HG03457 (cell line): ENCODE results near the gene CLEC16A.
"Not testable (repeated sequence)": the region's sequence is repeated elsewhere in the genome, so short reads cannot be mapped to it uniquely, and the experiment has no call there.

Experiments used
- ATAC-seq: cut with Tn5 transposase; IDR thresholded peaks from one replicate; pipeline ENCODE4 v1.9.1; 2021; ENCODE audit warnings: moderate number of reproducible peaks; ENCODE audit not compliant: unreplicated experiment

Gene CLEC16A

DNA sequence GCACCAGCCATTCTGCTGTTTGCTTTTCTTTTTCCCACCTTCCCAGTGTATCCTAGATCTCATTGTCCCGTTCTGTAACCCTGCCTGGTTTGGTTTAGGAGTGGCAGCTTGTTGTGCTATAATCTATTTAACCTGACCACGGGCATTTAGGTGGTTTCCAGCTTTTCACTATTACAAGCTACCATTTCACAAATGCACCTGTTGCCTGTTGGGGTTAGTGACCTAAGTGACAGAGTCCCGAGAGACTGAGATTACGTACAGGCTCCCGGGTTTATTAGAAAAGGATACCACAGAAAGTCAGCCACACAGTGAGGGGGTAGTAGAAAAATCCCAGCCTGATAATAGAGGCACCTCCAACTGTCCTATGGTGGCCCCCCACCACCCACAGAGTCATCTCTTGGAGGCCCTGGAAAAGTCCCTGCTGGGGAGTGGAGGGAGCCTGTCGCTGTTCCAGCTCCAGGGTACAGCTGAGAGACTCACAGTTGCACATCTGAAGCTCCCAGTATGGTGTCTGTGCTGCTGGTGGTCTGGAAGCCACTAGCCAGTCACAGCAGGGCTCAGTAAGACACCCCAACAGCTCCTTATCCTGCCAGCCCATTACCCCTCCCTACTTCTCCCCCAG is 21.2 kb downstream of the CLEC16A start:
- ATAC-seq, result peak; percentile 60

DNA sequence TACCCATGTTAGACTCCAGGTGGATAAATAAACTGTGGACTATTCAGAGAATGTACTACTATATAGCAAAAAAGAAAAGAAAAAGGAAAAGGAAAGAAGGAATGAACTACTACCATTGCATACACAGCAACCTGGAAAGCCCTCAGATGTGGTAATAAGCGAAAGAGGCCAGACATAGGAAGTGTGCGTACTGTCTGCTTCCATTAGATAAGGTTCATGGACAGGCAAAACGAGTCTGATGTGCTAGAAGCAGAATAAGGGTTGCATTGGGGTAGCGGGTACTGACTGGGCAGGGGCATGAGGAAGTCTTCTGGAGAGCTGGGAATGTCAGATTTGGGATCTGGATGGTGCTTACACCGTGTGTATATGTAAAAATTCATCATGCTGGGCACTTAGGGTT is 21.8 kb downstream of the CLEC16A start:
- no peak for ATAC-seq

DNA sequence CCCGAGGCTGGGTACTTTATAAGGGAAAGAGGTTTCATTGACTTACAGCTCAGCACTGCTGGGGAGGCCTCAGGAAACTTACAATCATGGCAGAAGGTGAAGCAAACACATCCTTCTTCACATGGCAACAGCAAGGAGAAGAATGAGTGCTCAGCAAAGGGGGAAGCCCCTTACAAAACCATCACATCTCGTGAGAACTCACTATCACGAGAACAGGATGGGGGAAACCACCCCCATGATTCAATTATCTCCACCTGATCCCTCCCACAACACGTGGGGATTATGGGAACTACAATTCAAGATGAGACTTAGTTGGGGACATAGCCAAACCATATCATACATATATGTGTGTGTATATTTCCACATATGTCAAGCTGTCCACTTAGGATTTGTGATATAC is 22.2 kb downstream of the CLEC16A start:
- ATAC-seq, result not testable (repeated sequence)

DNA sequence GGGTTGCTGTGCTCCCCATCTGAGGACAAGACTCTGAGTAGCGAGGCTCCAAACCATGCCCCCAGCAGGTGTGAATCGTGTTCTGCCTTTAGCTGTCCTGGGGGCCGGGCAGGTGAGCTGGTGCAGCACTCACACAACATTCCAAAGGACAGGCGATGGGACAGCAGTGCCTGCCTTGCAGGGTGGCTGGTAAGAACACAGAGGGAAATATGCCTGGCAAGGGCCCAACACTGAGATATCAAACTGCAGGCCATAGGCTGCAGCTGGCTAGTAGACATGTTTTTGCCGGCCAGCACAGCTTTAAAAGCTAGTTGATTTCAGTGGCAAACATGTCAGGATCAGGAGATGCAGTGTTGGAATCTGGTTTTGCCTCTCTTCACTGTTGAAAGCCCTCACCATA is 23.6 kb downstream of the CLEC16A start:
- ATAC-seq, result no peak

DNA sequence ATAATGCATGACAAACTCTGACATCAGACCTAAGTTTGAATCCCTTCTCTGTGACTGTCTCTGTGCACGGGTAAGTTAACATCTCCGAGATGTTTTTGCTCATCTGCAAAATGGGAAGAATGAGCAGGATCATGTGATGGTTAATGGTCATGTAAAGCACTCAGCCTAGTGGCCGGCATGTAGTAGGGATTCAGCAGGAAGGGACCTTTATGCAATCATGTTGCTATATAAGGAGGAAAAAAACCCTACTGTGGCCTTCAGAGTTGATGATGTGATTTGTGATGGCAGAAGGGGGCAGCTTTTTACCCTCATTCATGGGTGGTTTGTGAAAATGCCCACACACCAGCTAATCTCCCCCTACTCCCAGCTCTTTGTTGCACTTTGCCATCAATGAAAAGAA is 24.1 kb downstream of the CLEC16A start:
- no peak for ATAC-seq

DNA sequence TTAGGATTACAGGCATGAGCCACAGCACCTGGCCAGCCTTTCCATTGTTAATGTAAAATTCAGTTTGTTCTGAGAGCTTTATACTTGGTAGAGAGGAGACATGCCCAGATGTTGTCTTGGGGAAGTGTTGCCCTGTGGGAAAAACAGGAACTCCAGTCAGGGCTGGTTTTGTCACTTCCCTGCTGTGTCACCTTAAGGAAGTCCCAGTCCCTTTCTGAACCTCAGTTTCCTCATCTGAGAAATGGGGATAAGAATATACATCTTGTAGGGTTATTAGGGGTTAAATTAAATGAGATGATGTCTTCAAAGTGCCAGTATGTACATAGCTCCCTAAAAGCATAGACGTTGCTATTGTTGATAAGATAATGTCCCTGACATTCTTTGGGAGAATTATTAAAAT is 25.3 kb downstream of the CLEC16A start:
- ATAC-seq, result no peak

DNA sequence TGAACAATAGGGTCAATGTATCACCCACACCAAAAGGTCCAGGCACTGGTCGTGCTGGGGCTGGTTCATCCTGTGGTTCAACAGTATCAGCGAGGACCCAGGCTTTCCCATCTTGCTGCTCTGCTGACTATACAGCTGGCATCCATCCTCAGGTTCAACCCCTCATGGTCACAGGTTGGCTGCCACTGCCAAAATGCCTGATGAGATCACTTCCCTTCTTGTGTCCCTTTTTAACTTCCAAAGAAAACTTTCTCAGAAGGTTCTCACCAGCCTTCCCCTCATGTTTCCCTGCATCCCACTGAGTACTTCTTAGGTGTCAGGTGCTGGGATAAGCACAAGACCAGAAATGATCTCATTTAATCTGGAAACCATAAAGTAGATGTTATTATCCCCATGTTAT is 25.7 kb downstream of the CLEC16A start:
- no peak for ATAC-seq

DNA sequence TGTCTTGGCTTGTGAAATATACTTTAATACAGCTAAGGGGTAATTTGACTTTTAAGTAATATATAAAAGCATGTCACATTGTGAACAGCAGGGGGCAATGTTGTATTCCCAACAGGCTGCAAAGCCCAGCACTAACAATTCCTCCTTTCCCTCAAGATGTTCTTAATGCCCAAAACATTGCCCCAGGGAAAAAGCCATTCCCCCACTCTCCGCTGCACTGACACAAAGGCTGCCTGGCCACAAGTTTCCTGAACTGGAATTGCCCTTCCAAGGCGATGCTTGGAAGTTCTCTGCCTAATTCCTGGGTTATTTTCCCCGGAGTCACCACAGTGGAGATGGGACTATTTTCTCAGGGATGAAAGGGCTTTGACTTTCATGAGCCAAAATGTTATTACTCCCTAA is 27.2 kb downstream of the CLEC16A start:
- ATAC-seq, result no peak

DNA sequence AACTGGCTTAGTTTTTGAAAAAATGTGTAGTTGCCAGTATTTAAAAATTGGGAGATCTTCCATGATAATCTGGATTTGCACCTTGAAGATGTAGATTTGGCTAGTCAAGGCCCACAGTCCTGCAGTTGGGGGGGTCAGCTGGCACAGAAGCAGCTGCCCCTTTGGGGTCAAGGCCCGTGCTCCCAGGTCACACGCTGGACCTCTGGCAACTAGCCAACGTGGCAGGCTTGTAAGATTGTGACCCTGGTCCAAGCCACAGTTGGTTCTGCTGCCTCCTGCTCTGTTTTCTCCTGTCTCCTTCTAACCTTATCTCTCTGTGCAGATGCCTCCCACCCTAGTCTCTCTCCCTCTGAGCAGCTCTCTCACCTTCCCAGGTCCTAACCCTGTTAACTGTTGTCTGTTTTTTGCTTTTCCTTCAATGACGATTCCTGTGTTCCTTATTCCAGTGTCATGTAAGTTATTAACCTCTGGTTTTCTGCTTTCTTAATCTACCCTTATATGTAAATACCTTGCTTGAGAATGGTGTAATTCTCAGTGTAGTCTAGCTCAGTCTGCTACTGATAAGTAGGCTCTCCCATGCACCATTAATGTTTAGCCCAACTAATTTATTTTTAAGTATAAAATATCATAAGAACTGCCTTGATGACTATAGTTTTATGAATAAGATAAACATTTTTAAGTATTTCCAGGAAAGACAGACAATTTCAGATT is 27.9 kb downstream of the CLEC16A start:
- ATAC-seq, result no peak

DNA sequence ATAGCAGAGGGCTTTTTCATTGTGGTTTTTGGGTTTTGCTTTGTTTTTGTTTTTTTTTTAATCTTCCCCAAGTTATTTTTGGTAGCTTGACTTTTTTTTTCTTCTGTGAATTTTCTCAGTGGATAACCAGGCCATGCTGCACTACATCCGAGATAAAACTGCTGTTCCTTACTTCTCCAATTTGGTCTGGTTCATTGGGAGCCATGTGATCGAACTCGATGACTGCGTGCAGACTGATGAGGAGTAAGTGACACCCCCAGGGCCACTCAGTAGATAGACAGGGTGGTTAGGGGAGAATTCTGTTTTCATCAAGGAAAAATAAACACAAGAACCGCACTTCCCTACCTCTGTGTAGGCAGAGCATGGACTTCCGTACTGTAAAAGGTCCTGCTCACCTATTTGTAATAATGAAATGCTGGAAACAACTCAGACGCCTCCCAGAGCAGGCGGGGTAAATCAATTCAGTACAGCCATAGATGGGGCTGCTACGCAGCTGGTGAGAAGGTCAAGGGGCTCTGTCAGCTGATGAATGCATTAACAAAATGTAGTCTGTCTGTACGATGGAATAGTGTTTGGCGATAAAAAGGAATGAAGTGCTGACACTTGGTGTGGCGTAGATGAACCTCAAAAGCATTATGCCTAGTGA is 28.6 kb downstream of the CLEC16A start:
- no peak for ATAC-seq

DNA sequence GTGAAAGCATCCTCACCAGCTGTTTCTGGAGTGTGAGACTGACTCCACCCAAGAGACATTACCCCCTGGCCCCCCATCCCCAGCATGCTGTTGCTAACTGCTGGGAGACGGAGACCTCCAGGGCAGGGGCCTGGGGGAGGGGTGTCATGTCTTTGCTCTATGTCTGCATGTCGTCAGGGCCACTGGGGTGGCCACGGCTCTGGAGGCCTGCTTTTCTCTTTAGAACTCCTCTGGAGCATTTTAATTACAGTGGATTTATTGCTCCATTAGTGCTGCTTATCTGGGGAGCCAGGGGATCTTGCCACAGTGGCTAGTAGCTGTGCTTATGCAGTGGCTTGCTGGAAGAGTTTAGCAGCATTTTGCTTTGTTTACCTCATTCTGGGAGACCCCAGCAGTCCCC is 32.3 kb downstream of the CLEC16A start:
- ATAC-seq, result no peak

DNA sequence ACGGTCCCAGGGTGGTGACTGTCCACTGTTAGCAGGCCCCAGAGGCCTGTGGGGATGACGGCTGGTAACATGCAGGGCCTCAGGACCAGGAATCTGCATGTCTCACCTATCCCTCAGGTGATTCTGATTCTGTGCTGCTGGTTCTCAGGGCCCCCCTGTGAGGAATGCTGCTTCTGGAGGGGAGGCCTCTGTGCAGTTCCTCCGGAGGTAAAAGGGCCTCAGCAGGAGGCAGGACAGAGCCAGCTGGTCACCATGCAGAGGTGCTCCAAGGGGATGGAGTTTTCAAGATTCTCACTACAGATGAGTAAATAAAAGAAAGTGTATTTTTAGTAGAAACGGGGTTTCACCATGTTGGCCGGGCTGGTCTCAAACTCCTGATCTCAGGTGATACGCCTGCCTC is 33.8 kb downstream of the CLEC16A start:
- no peak for ATAC-seq

DNA sequence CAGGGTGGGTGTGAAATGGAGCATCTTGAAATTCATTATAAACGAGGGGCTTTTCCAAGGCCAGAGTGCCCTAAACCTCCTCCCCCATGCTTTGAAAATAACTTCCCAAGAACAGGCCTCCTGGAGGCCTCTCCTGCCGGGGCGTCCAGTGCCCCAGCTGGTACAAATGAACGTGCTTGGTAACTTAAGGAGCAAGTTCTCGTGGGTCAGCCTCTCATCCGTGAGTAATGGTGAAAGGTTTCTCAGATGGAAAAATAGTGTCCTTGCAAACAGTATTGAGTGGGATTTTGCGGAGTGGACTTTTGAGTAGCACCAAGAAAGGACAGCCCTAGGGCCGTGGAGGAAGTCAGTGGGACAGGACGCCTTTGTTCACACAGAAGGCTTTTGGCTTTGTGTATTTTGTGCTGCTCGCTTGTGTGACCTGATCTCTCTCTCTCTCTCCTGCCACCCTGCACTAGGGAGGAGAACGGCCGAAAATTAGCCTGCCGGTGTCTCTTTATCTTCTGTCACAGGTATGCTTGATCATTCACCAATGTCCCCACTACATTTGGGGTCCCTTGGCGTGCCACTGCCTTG is 34.6 kb downstream of the CLEC16A start:
- ATAC-seq, result no peak

DNA sequence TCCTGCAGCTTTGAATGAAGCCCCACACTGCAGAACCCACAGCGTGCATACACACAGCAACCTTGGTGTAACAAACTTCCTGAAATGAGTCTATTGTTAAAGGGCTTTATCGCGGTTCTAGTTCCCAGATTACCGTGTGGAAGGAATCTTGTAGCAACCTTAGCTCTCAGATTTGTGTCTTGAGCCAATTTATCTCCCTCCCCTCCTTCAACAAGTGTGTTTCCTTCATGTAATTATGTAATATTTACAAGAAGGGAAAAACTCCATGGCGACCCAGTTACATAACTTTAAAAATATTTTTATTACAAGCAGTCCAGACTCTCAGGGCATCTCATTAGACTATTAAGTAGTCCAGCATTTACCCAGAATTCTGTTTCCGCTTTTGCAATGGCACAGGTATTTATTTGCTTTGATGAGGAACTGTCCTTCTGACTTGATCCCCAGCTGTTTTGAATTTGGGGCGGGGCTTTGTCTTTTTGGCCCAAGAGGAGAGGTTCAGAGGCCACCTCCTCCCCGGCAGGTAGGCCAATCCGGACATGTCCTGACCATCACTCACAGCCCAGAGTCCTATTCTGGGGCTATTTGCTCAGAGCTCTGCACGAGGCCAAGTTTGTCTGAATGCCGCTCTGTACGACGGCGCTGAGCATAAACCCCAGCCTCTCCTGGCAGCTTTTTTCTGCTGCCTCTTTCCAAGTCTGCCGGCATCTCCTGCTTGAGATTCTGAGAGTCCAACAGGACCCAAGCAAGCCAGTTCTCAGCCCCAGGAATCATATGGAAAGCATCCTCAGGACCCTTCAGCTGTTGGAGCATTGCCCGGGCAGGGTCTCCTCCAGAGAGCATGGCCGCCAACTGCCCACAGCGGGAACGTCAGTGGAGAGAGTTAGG is 35.6 kb downstream of the CLEC16A start:
- no peak for ATAC-seq

DNA sequence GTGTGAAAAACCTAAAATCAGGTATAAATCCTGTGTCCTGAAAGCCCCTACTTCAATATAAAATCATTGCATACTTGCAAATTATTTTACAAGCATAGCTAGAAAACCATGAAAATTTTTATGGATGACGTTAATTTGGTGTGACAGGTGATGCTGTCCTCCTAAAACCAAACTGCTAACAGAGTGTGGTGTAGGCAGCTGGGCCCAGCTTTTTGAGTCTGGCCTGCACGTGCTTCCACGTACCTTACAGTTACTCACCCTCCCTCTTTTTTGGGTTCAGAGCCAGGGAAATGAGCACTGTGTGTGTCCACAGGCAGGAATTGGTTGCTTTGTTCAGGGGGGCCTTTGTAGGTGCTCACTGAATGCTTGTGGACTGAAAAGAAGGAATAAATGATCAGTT is 36.4 kb downstream of the CLEC16A start:
- no peak for ATAC-seq

DNA sequence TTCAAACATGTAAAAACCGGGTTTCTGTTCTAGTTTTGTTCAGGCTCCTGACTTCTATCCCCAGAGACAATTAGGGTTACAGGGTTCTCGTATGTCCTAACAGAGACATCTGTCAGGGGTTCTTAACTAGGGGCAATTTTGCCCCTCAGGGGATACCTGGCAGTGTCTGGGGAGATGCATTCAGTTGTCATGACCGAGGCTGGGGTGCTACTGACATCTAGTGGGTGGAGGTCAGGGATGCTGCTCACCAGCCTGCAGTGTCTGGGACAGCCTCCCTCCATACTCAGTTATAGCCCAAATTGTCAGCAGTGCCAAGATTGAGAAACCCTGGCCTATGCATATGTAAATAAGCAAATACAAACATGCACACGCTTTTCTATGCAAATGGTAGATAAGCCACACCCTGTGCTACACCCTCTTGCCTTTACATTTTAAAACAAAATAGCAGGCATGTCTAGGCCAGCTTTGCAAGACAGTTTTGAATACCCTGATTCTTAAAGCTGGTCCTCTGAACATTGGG is 37.4 kb downstream of the CLEC16A start:
- peak; percentile 45 for ATAC-seq

DNA sequence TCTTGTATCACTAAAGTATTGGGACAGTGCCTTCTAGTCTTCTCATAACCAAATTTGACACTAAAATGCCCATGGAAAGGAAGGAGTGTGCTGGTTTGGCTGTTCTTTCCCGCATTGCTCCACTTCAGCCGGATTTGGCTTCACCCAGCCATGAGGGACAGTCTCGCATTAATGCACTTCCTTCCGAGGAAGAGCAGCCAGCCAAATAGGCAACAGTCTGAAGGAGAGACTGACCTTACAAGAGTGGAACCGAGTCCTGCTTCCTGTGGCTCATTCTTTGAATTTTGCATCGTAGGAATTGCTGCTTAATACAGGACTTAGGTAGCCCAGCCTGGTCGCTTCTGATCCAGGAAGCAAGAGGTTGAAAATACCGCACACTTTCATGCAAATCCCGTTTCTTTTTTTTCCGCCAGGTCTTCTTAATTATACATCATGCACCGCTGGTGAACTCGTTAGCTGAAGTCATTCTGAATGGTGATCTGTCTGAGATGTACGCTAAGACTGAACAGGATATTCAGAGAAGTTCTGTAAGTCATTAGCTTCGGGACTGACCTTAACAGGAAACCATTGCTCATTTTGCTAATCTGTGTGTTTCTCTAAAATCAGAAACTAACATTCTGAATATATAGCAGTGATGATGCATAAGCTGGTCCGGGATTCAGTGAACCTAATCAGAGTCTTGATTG is 38.2 kb downstream of the CLEC16A start:
- ATAC-seq, result peak; percentile 54

DNA sequence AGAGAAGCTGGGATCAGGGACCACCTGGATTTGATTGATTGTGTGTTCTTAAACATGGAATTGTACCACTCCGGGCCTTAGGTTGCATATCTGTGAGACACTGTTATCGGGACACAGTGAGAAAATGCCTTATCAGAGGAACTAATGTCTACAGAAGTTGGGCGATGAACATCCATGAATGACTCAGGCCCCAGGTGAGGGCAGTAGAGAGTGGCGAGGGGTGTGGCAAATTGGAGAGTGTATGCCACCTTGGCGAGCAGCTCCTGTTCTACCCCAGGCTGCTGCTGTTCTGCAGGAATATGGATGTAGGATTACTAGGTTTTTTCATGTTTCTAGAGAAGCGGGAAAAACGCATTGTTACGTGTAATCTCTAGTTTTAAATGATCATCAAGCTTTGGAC is 38.8 kb downstream of the CLEC16A start:
- ATAC-seq, result no peak

DNA sequence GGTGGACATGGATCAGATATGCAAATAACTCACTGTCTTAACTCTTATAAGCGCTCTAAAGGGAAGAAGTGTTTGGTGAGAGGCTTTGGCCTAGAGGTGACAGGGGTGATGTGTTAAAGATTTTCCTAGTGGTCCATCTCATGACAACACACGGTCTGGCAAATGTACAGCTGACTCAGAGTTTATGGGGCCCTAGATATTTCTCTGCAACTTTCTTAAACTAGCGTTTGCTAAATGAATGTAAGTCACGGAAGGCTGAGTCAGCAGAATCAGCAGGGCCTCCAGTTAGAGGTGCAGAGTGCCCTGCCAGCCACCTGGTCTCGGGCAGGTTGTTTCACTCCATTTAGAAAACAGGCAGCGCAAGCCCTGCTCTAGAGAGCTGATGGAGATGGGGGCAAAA is 40.1 kb downstream of the CLEC16A start:
- no peak for ATAC-seq
